Esophagus squamous epithelium (tissue), 5 donors: Measurements from ENCODE around the gene ACTL6B. TPM values are rescaled to one million over a fixed set of nuclear protein-coding genes. Genes with fewer than 3 reads are reported as not detected.

Source experiments
- DNase-seq: peaks from one replicate; lab custom pipeline; 2025; lab: John Stamatoyannopoulos, UW
- H3K27ac ChIP-seq, 4 donors: fragments of 200-600 bp; sonication (generic); one replicate each; pipeline ENCODE4 v1.5.1; 2016 to 2019; ENCODE audit warnings: mild to moderate bottlenecking in 1 of 4
- H3K27me3 ChIP-seq, 4 donors: fragments of 200-600 bp; sonication (generic); 1 replicate in 3 of 4; 2 replicates in 1 of 4; pipeline versions ENCODE4 v1.5.1 to v1.6.0; 2017 to 2021; ENCODE audit warnings: antibody characterized with exemption in 1 of 4
- H3K36me3 ChIP-seq, 3 donors: fragments of 200-600 bp; sonication (generic); one replicate each; pipeline ENCODE4 v1.5.1; 2016 to 2019
- H3K4me1 ChIP-seq, 3 donors: fragments of 200-600 bp; sonication (generic); one replicate each; pipeline ENCODE4 v1.5.1; 2017 to 2019
- H3K4me3 ChIP-seq, 4 donors: fragments of 200-600 bp; sonication (generic); 1 replicate in 3 of 4; 2 replicates in 1 of 4; pipeline ENCODE4 v1.5.1; 2016 to 2019; ENCODE audit warnings: mild to moderate bottlenecking in 2 of 4, moderate library complexity in 1 of 4
- H3K9me3 ChIP-seq, 3 donors: fragments of 200-600 bp; sonication (generic); one replicate each; pipeline ENCODE4 v1.5.1; 2016 to 2019
- POLR2A ChIP-seq, 4 donors: fragments of 450-650 bp; IDR thresholded peaks; one replicate each; pipeline ENCODE4 v1.6.1; 2017; ENCODE audit warnings: antibody characterized with exemption in 4 of 4, mild to moderate bottlenecking in 4 of 4, moderate library complexity in 3 of 4
- WGBS, 2 donors: methylation state at CpG; one replicate each; pipeline ENCODE4 v1.1.5; 2018; 5-methylcytosine and 5-hydroxymethylcytosine counted together
- intact Hi-C: fragments of 100-400 bp; cut with DNase I; formaldehyde crosslinking; loops from one replicate; pipeline ENCODE4 v1.15.0; 2022
- total RNA-seq, 4 donors: library from RNA; depleted of rRNA; stranded (reverse); fragments of >200 nt; gene quantifications; one replicate each; pipeline ENCODE4 v1.1.0, GENCODE V29; 2016
- TF ChIP-seq, protein P1 (sequence below), 6 experiments: fragments of 450-650 bp in 4 of 6; fragments of 200-600 bp in 2 of 6; sonication (generic) in 2 of 6; IDR thresholded peaks; one replicate each; pipeline ENCODE4 v1.5.1; 2016 to 2019; ENCODE audit warnings: antibody characterized with exemption in 6 of 6, mild to moderate bottlenecking in 4 of 6, moderate library complexity in 4 of 6
- donor health status: DM: yes; HTN: yes; CAD: no.

The ACTL6B gene
- total RNA-seq, 4 donors from 2014 or later = not detected

DNA sequence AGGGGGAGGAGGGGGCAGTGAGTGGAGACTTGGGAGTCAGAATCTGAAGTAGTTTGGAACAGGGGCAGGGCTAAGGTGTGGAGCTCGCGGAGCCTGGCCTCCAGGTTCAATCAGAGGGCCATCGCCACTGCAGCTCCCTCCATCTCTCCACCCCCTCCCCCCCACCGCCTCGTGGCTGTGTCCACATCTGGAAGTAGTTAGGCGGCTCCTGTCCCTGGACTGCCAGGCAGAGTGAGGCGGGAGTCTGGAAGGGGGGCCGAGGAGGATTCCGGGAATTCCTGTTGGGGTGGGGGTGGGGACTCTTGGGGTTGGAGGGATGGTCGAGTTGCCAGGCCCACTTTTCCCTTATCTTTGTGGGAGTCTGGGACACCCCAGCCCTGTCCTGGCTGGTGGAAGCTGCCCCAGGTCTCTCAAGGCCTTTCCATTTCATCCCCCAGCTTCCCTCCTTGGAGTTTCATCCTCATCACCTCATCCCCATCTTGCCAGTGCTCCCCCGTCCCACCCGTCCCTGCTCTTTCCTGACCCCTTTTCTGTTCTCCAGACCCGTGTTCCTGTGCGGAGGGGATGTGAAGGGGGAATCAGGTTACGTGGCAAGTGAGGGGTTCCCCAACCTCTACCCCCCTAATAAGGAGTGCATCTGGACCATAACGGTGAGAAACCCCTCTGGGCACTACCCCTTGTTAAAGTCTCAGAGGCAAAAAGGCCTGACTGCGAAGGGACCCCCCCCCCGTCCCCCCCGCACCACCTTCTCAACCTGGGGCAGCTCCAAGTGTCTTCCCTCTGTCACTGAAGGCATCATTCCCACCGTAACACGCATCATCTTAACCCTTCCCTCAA is 53.1 kb downstream of the ACTL6B start:
- Histone ChIP-seq H3K4me3 (peak overlapping the region in 3 of 4 donors; percentile 65 to 93 (median 71)), H3K36me3 (no peaks in the 10 kb centered on the region), H3K4me1 (peaks cover 19 to 51% (median 28%) of the 10 kb centered on the region in 3 donors), H3K27me3 (no peaks in the 10 kb centered on the region), H3K9me3 (no peaks in the 10 kb centered on the region), H3K27ac (peak overlapping the region; percentile 73 to 92 (median 88))
- 36 to 62% methylated on average over 9 to 11 of the region's 21 CpGs for WGBS, 2 donors
- TF ChIP-seq, protein P1, sequence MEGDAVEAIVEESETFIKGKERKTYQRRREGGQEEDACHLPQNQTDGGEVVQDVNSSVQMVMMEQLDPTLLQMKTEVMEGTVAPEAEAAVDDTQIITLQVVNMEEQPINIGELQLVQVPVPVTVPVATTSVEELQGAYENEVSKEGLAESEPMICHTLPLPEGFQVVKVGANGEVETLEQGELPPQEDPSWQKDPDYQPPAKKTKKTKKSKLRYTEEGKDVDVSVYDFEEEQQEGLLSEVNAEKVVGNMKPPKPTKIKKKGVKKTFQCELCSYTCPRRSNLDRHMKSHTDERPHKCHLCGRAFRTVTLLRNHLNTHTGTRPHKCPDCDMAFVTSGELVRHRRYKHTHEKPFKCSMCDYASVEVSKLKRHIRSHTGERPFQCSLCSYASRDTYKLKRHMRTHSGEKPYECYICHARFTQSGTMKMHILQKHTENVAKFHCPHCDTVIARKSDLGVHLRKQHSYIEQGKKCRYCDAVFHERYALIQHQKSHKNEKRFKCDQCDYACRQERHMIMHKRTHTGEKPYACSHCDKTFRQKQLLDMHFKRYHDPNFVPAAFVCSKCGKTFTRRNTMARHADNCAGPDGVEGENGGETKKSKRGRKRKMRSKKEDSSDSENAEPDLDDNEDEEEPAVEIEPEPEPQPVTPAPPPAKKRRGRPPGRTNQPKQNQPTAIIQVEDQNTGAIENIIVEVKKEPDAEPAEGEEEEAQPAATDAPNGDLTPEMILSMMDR (IDR thresholded peaks at IDR 0.05) = no peak
- TF ChIP-seq POLR2A (IDR thresholded peaks at IDR 0.05) = no peak
- intact Hi-C loops = no loop called here
- no peak for DNase-seq

DNA sequence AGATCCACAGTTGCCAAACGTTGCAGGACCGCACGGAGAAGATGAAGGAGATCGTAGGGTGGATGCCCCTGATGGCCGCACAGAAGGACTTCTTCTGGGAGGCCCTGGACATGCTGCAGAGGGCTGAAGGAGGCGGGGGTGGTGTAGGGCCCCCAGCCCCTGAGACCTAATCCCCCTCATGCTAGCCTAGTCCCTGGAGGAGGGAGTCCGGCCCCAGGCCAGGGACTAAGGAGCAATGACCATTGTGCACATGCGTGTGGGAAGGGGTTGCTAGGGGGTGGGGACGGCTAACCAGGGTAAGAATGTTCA is 55.6 kb downstream of the ACTL6B start:
- no peak for TF ChIP-seq POLR2A (IDR thresholded peaks at IDR 0.05)
- TF ChIP-seq, protein P1 (IDR thresholded peaks at IDR 0.05) = no peak
- no peak for DNase-seq
- Histone ChIP-seq H3K4me3 (no peak overlapping the region), H3K9me3 (no peaks in the 10 kb centered on the region), H3K4me1 (peaks cover 19 to 47% (median 28%) of the 10 kb centered on the region in 3 donors), H3K27me3 (no peaks in the 10 kb centered on the region), H3K36me3 (no peaks in the 10 kb centered on the region), H3K27ac (no peak overlapping the region)
- WGBS, 2 donors = 68 to 81% methylated on average over 3 to 6 of the region's 9 CpGs
- intact Hi-C loops = no loop called here

DNA sequence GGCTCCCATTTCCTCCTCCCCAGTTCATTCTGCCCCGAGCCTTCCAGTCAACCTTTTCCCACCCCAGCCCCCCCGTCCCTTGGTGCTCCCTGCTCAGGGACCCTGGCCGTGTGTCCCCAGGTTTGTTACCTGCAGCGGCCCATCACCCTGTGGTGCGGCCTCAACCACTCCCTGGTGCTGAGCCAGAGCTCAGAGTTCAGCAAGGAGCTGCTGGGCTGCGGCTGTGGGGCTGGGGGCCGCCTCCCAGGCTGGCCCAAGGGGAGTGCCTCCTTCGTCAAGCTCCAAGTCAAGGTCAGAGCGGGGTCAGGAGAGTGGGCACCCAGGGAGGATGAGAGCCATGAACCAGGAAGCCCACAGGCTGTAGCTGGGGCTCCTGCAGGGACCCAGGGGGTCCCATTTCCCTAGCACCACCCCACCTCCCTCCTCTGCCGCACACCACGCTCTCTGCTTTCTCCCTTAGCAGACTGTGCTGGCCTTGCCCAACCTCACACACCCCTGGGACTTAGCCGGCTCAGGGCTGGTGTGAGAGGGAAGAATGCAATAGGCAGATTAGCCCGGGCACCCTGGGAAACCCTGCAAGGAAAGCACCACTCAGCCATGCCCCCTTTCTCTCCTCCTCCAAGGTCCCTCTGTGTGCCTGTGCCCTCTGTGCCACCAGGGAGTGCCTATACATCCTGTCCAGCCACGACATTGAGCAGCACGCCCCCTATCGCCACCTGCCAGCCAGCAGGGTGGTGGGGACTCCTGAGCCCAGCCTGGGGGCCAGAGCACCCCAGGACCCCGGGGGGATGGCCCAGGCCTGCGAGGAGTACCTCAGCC is 56.1 kb downstream of the ACTL6B start:
- Histone ChIP-seq H3K27ac (no peak overlapping the region), H3K36me3 (no peaks in the 10 kb centered on the region), H3K9me3 (no peaks in the 10 kb centered on the region), H3K27me3 (no peaks in the 10 kb centered on the region), H3K4me3 (no peak overlapping the region), H3K4me1 (peaks cover 15 to 41% (median 23%) of the 10 kb centered on the region in 3 donors)
- no peak for DNase-seq
- TF ChIP-seq, protein P1 (IDR thresholded peaks at IDR 0.05) = no peak
- TF ChIP-seq POLR2A (IDR thresholded peaks at IDR 0.05) = no peak
- intact Hi-C loops = no loop called here
- WGBS, 2 donors = 60 to 75% methylated on average over 5 of the region's 18 CpGs

DNA sequence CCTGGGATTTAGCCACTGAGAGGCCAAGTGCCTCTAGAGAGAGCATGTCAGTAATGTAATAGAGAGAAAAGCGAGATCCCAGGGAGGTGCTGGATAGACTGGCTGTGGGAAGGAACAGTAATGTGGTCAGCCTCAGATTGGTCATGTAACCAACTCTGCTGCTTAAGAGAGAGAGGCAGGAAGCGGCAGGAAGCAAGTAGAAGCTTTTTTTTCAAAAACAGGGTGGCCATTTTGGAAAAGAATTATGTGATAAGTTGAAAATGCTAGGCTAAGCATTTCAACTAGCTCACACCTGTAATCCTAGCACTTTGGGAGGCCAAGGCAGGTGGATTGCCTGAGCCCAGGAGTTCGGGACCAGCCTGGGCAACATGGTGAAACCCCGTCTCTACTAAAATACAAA is 57.8 kb downstream of the ACTL6B start:
- 85 to 90% methylated on average over 4 of the region's 4 CpGs for WGBS, 2 donors
- H3K36me3 ChIP-seq = no peaks in the 10 kb centered on the region
- intact Hi-C loops = no loop called here

More for the DNA sequence above, 57.8 kb downstream of the ACTL6B start:
- no peaks in the 10 kb centered on the region for H3K27me3 ChIP-seq
- H3K4me1 ChIP-seq = peaks cover 0 to 24% (median 14%) of the 10 kb centered on the region in 3 donors
- no peak overlapping the region for H3K4me3 ChIP-seq
- no peak for DNase-seq
- H3K9me3 ChIP-seq = no peaks in the 10 kb centered on the region
- no peak for TF ChIP-seq POLR2A (IDR thresholded peaks at IDR 0.05)
- TF ChIP-seq, protein P1 (IDR thresholded peaks at IDR 0.05) = no peak
- no peak overlapping the region for H3K27ac ChIP-seq
